Stimulated activated CD4-positive, alpha-beta T cell treated with anti-CD3 and anti-CD28 coated beads, TNF-alpha, amount 100 ng/mL, for 4 hours (primary cell): Measurements from ENCODE around the gene PLA2G5.
A peak's percentile ranks its signal among the peaks of the same experiment; 100 is the strongest.
"Not testable (repeated sequence)": the region's sequence is repeated elsewhere in the genome, so short reads cannot be mapped to it uniquely, and the experiment has no call there.

ENCODE experiments used
- DNase-seq, 3 experiments: peaks; one replicate each; pipeline ENCODE4 v3.0.0-alpha.2; 2020; ENCODE audit warnings: low read depth in 3 of 3

Gene PLA2G5

GRCh38 chr1:20069874-20070273 is at the start of gene PLA2G5:
TSS of gene PLA2G5 (plus strand) at chr1:20070194. CDS start at chr1:20084831, 14,637 bp downstream.
- no peak for DNase-seq

GRCh38 chr1:20028125-20028524 is 41.9 kb upstream of the PLA2G5 start:
- no peak for DNase-seq

GRCh38 chr1:20028726-20029125 is 41.3 kb upstream of the PLA2G5 start:
- no peak for DNase-seq

GRCh38 chr1:20029178-20029912 is 40.6 kb upstream of the PLA2G5 start:
- no peak for DNase-seq

GRCh38 chr1:20030436-20031151 is 39.4 kb upstream of the PLA2G5 start:
- DNase-seq, result not testable (repeated sequence)

- DNase-seq, result no peak
These were observed 38.8 kb upstream of the PLA2G5 start for GRCh38 chr1:20031161-20031560.

- DNase-seq, result no peak
These were observed 38.2 kb upstream of the PLA2G5 start for GRCh38 chr1:20031836-20032235.

GRCh38 chr1:20032425-20032824 is 37.6 kb upstream of the PLA2G5 start:
- DNase-seq, result no peak

GRCh38 chr1:20033420-20033819 is 36.6 kb upstream of the PLA2G5 start:
- no peak for DNase-seq

GRCh38 chr1:20035114-20035513 is 34.9 kb upstream of the PLA2G5 start:
- DNase-seq, result no peak

- no peak for DNase-seq
These were observed 32.1 kb upstream of the PLA2G5 start for GRCh38 chr1:20037877-20038276.

- DNase-seq, result no peak
These were observed 22.9 kb upstream of the PLA2G5 start for GRCh38 chr1:20047096-20047495.

- no peak for DNase-seq
These were observed 21.4 kb upstream of the PLA2G5 start for GRCh38 chr1:20048563-20048962.

- DNase-seq, result not testable (repeated sequence)
These were observed 20.8 kb upstream of the PLA2G5 start for GRCh38 chr1:20049056-20049798.

- DNase-seq, result no peak
These were observed 18.7 kb upstream of the PLA2G5 start for GRCh38 chr1:20051218-20051829.

GRCh38 chr1:20052386-20052785 is 17.6 kb upstream of the PLA2G5 start:
- no peak for DNase-seq

- DNase-seq, result no peak
These were observed 12.0 kb upstream of the PLA2G5 start for GRCh38 chr1:20057886-20058420.

GRCh38 chr1:20058531-20058930 is 11.5 kb upstream of the PLA2G5 start:
- DNase-seq, result peak; percentile 2 to 6 (median 5)

GRCh38 chr1:20059847-20060246 is 10.1 kb upstream of the PLA2G5 start:
- no peak for DNase-seq

GRCh38 chr1:20060791-20061190 is 9.2 kb upstream of the PLA2G5 start:
- not testable (repeated sequence) for DNase-seq

GRCh38 chr1:20061866-20062265 is 8.1 kb upstream of the PLA2G5 start:
- DNase-seq, result no peak

GRCh38 chr1:20063861-20064292 is 6.1 kb upstream of the PLA2G5 start:
- no peak for DNase-seq
